Left ventricle myocardium inferior (tissue), 1 donor: ENCODE results near the gene IGDCC3. TPM values are rescaled to one million over a fixed set of nuclear protein-coding genes. Genes with fewer than 3 reads are reported as not detected.

Experiments used
- DNase-seq: peaks from one replicate; pipeline ENCODE4 v3.0.0-alpha.2; 2020
- H3K27ac ChIP-seq: fragments of 200-600 bp; replicated peaks from 2 replicates; pipeline ENCODE4 v1.8.0; 2021
- H3K27me3 ChIP-seq: fragments of 200-600 bp; 2 replicates; pipeline ENCODE4 v1.8.0; 2021; ENCODE audit warnings: low read depth
- H3K36me3 ChIP-seq: fragments of 200-600 bp; 2 replicates; pipeline ENCODE4 v1.8.0; 2021
- H3K4me1 ChIP-seq: fragments of 200-600 bp; 2 replicates; pipeline ENCODE4 v1.8.0; 2021
- H3K4me3 ChIP-seq: fragments of 200-600 bp; 2 replicates; pipeline ENCODE4 v1.8.0; 2021; ENCODE audit warnings: mild to moderate bottlenecking, moderate library complexity
- H3K9me3 ChIP-seq: fragments of 200-600 bp; replicated peaks from 2 replicates; pipeline ENCODE4 v1.8.0; 2021
- intact Hi-C: fragments of 100-400 bp; cut with micrococcal nuclease; formaldehyde crosslinking; loops from one replicate; pipeline ENCODE4 v1.11.0; 2022
- total RNA-seq: library from RNA; stranded (reverse); fragmentation: NEBNext Ultra II Directional; extraction: Animal tissue kit (Norgen Biotek cat#: 25700); gene quantifications from one replicate; pipeline ENCODE4 v1.2.1, GENCODE V29; 2021
- TF ChIP-seq, protein P1 (sequence below): fragments of 200-600 bp; IDR thresholded peaks from 2 replicates; pipeline ENCODE4 v1.8.0; 2021; ENCODE audit warnings: antibody characterized with exemption, mild to moderate bottlenecking, borderline replicate concordance
- donor health status: DM: no; HTN: yes; CAD: no; lungs with severe emphysema.

IGDCC3 gene
- total RNA-seq, 1 donor from 2014 or later: 0.16 TPM

- intact Hi-C loops: no loop called here
- no peaks in the 10 kb centered on the region for H3K36me3 ChIP-seq
- TF ChIP-seq, protein P1, sequence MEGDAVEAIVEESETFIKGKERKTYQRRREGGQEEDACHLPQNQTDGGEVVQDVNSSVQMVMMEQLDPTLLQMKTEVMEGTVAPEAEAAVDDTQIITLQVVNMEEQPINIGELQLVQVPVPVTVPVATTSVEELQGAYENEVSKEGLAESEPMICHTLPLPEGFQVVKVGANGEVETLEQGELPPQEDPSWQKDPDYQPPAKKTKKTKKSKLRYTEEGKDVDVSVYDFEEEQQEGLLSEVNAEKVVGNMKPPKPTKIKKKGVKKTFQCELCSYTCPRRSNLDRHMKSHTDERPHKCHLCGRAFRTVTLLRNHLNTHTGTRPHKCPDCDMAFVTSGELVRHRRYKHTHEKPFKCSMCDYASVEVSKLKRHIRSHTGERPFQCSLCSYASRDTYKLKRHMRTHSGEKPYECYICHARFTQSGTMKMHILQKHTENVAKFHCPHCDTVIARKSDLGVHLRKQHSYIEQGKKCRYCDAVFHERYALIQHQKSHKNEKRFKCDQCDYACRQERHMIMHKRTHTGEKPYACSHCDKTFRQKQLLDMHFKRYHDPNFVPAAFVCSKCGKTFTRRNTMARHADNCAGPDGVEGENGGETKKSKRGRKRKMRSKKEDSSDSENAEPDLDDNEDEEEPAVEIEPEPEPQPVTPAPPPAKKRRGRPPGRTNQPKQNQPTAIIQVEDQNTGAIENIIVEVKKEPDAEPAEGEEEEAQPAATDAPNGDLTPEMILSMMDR: no peak
- H3K4me3 ChIP-seq: no peak overlapping the region
- H3K27ac ChIP-seq: peak overlapping the region; percentile 40
- peak; percentile 62 for DNase-seq
- no peaks in the 10 kb centered on the region for H3K27me3 ChIP-seq
- H3K4me1 ChIP-seq: peaks cover 11% of the 10 kb centered on the region
- H3K9me3 ChIP-seq: no peaks in the 10 kb centered on the region
These were observed 65.3 kb downstream of the IGDCC3 start for GRCh38 chr15:65312400-65312916.

- Histone ChIP-seq H3K4me3 (no peak overlapping the region), H3K27me3 (no peaks in the 10 kb centered on the region), H3K9me3 (no peaks in the 10 kb centered on the region), H3K36me3 (no peaks in the 10 kb centered on the region), H3K4me1 (peaks cover 11% of the 10 kb centered on the region), H3K27ac (no peak overlapping the region)
- intact Hi-C loops: no loop called here
- DNase-seq: no peak
- TF ChIP-seq, protein P1: no peak
These were observed 66.0 kb downstream of the IGDCC3 start for GRCh38 chr15:65311760-65312159.

DNA sequence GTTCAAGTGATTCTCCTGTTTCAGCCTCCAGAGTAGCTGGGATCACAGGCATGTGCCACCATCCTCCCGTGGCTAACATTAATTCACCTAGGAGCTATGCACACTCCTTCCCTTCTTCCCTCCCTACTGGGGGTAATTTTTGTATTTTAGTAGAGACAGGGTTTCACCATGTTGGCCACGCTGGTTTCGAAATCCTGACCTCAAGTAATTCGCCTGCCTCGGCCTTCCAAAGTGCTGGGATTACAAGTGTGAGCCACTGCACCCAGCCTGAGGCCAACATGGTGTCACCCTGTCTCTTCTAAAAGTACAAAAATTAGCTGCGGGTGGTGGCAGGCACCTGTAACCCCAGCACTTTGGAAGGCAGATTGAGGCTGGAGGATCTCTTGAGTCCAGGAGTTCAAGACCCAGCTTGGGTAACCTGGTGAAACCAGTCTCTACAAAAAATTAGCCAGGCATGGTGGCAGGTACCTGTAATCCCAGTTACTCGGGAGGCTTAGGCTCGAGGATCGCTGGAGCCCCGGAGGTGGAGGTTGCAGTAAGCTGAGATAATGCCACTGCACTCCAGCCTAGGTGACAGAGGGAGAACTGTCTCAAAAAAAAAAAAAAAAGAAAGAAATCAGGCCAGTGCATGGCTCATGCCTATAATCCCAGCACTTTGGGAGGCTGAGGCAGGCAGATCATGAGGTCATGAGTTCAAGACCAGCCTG, 67.2 kb downstream of the IGDCC3 start:
- H3K4me3 ChIP-seq: no peak overlapping the region
- intact Hi-C loops: no loop called here
- peaks cover 11% of the 10 kb centered on the region for H3K4me1 ChIP-seq
- H3K36me3 ChIP-seq: no peaks in the 10 kb centered on the region
- no peak for DNase-seq
- H3K27ac ChIP-seq: no peak overlapping the region
- TF ChIP-seq, protein P1: no peak
- no peaks in the 10 kb centered on the region for H3K27me3 ChIP-seq
- no peaks in the 10 kb centered on the region for H3K9me3 ChIP-seq

DNA sequence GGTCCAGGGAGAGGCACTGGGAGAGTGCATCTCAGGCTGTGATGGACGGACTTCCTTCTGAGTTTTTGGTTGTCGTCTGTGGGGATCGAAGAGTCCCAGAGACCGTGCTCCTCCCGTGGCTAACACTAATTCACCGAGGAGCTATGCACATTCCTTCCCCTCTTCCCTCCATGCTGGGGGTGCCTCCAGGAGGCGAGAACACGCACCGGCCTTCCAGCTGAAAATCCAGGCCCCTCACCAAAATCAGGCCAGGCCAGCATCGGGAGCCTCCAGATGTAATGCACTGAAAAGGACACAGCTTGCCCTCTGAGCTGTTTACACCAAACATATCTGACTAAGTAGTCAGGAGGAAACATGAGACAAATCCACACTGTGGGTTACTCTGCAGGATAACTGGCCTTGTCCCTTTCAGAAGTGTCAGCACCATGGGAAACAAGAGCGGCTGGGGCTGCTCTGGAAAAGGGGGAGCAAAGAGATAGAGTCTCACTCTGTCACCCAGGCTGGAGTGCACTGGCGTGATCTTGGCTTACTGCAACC, 67.9 kb downstream of the IGDCC3 start:
- TF ChIP-seq, protein P1: no peak
- no peak for DNase-seq
- Histone ChIP-seq H3K4me3 (no peak overlapping the region), H3K27ac (no peak overlapping the region), H3K36me3 (no peaks in the 10 kb centered on the region), H3K9me3 (no peaks in the 10 kb centered on the region), H3K27me3 (no peaks in the 10 kb centered on the region), H3K4me1 (peaks cover 16% of the 10 kb centered on the region)
- intact Hi-C loops: no loop called here

- intact Hi-C loops: no loop called here
- no peaks in the 10 kb centered on the region for H3K36me3 ChIP-seq
- peaks cover 25% of the 10 kb centered on the region for H3K4me1 ChIP-seq
- no peaks in the 10 kb centered on the region for H3K9me3 ChIP-seq
- DNase-seq: no peak
- no peaks in the 10 kb centered on the region for H3K27me3 ChIP-seq
- TF ChIP-seq, protein P1: no peak
- no peak overlapping the region for H3K27ac ChIP-seq
- no peak overlapping the region for H3K4me3 ChIP-seq
These were observed 69.8 kb downstream of the IGDCC3 start for GRCh38 chr15:65307978-65308377.
